Activated T-helper 1 cell treated with anti-CD3 and anti-CD28 coated beads, Interleukin-12 subunit alpha, Interleukin-12 subunit beta, Interleukin-2, Interleukin-4 antibody, amounts not matched to agents 30 ng/mL and 10 ng/mL and 1 ng/mL, durations not matched to agents 14 hours and 24 hours and 36 hours (primary cell): ENCODE measurements around the gene LRP8. TPM values are rescaled to one million over a fixed set of nuclear protein-coding genes. Genes with fewer than 3 reads are reported as not detected.
A peak's percentile ranks its signal among the peaks of the same experiment; 100 is the strongest.

Source experiments
- DNase-seq: peaks from one replicate; pipeline ENCODE4 v3.0.0; 2021; ENCODE audit warnings: low spot score
- H3K27ac Mint-ChIP-seq: one replicate; pipeline ENCODE4 v1.8.0; 2021; ENCODE audit warnings: mild to moderate bottlenecking, mixed read lengths
- H3K27me3 Mint-ChIP-seq: one replicate; pipeline ENCODE4 v1.8.0; 2022; ENCODE audit warnings: mild to moderate bottlenecking, moderate library complexity, mixed read lengths; ENCODE audit not compliant: insufficient read depth
- H3K36me3 Mint-ChIP-seq: one replicate; pipeline ENCODE4 v1.8.0; 2021; ENCODE audit warnings: low read depth, mixed read lengths
- H3K4me1 Mint-ChIP-seq: one replicate; pipeline ENCODE4 v1.8.0; 2021; ENCODE audit warnings: low read depth, mixed read lengths
- H3K4me3 Mint-ChIP-seq: one replicate; pipeline ENCODE4 v1.8.0; 2021; ENCODE audit warnings: mild to moderate bottlenecking, moderate library complexity, mixed read lengths
- H3K9me3 Mint-ChIP-seq: one replicate; pipeline ENCODE4 v1.8.0; 2021; ENCODE audit warnings: mixed read lengths
- intact Hi-C: fragments of 100-400 bp; cut with micrococcal nuclease; formaldehyde crosslinking; loops from one replicate; pipeline ENCODE4 v1.15.1; 2024
- total RNA-seq: library from RNA; stranded (reverse); gene quantifications from 2 replicates; pipeline ENCODE4 v1.2.3, GENCODE V29; 2022

Gene LRP8
- total RNA-seq, 1 donor from 2014 or later = 87.4 TPM

- H3K4me3 Mint-ChIP-seq = no peak overlapping the region
- H3K27me3 Mint-ChIP-seq = no peaks in the 10 kb centered on the region
- peaks cover 31% of the 10 kb centered on the region for H3K4me1 Mint-ChIP-seq
- no peak for DNase-seq
- peaks cover 13% of the 10 kb centered on the region for H3K36me3 Mint-ChIP-seq
- peak overlapping the region; percentile 12 for H3K27ac Mint-ChIP-seq
- no peaks in the 10 kb centered on the region for H3K9me3 Mint-ChIP-seq
- intact Hi-C loops = no loop called here
Observed at GRCh38 chr1:53311702-53312305, 16.1 kb downstream of the LRP8 start.

- no peak for DNase-seq
- intact Hi-C loops = no loop called here
- no peaks in the 10 kb centered on the region for H3K27me3 Mint-ChIP-seq
- H3K9me3 Mint-ChIP-seq = no peaks in the 10 kb centered on the region
- H3K4me3 Mint-ChIP-seq = no peak overlapping the region
- H3K27ac Mint-ChIP-seq = no peak overlapping the region
- peaks cover 13% of the 10 kb centered on the region for H3K36me3 Mint-ChIP-seq
- peaks cover 33% of the 10 kb centered on the region for H3K4me1 Mint-ChIP-seq
Observed at GRCh38 chr1:53310847-53311681, 16.8 kb downstream of the LRP8 start.

- intact Hi-C loops = no loop called here
Observed at GRCh38 chr1:53309802-53310201, 18.1 kb downstream of the LRP8 start.

GRCh38 chr1:53308506-53308905 lies 19.4 kb downstream of the LRP8 start:
- no peak overlapping the region for H3K27ac Mint-ChIP-seq
- H3K27me3 Mint-ChIP-seq = no peaks in the 10 kb centered on the region
- no peaks in the 10 kb centered on the region for H3K9me3 Mint-ChIP-seq
- DNase-seq = no peak
- peaks cover 25% of the 10 kb centered on the region for H3K4me1 Mint-ChIP-seq
- intact Hi-C loops = no loop called here
- peaks cover 10% of the 10 kb centered on the region for H3K36me3 Mint-ChIP-seq
- H3K4me3 Mint-ChIP-seq = no peak overlapping the region

More at GRCh38 chr1:53309802-53310201, 18.1 kb downstream of the LRP8 start:
- Mint-ChIP-seq H3K27ac (no peak overlapping the region), H3K4me1 (peaks cover 30% of the 10 kb centered on the region), H3K4me3 (no peak overlapping the region), H3K9me3 (no peaks in the 10 kb centered on the region), H3K27me3 (no peaks in the 10 kb centered on the region), H3K36me3 (peaks cover 13% of the 10 kb centered on the region)
- DNase-seq = no peak

GRCh38 chr1:53307037-53307436 lies 20.8 kb downstream of the LRP8 start:
- H3K9me3 Mint-ChIP-seq = no peaks in the 10 kb centered on the region
- H3K4me3 Mint-ChIP-seq = no peak overlapping the region
- intact Hi-C loops = no loop called here
- DNase-seq = no peak
- peaks cover 10% of the 10 kb centered on the region for H3K36me3 Mint-ChIP-seq
- peak overlapping the region; percentile 77 for H3K27ac Mint-ChIP-seq
- no peaks in the 10 kb centered on the region for H3K27me3 Mint-ChIP-seq
- H3K4me1 Mint-ChIP-seq = peaks cover 24% of the 10 kb centered on the region

GRCh38 chr1:53306168-53306567 lies 21.7 kb downstream of the LRP8 start:
- H3K4me1 Mint-ChIP-seq = peaks cover 18% of the 10 kb centered on the region
- H3K27ac Mint-ChIP-seq = peak overlapping the region; percentile 77
- H3K4me3 Mint-ChIP-seq = no peak overlapping the region
- no peaks in the 10 kb centered on the region for H3K27me3 Mint-ChIP-seq
- intact Hi-C loops = no loop called here
- H3K36me3 Mint-ChIP-seq = peaks cover 3% of the 10 kb centered on the region
- DNase-seq = no peak
- no peaks in the 10 kb centered on the region for H3K9me3 Mint-ChIP-seq

- H3K36me3 Mint-ChIP-seq = peaks cover 3% of the 10 kb centered on the region
- no peak overlapping the region for H3K27ac Mint-ChIP-seq
Observed at GRCh38 chr1:53305650-53306049, 22.2 kb downstream of the LRP8 start.

GRCh38 chr1:53304527-53304926 lies 23.3 kb downstream of the LRP8 start:
- Mint-ChIP-seq H3K9me3 (no peaks in the 10 kb centered on the region), H3K27ac (no peak overlapping the region), H3K27me3 (no peaks in the 10 kb centered on the region), H3K36me3 (peaks cover 6% of the 10 kb centered on the region), H3K4me3 (no peak overlapping the region), H3K4me1 (peaks cover 24% of the 10 kb centered on the region)
- DNase-seq = no peak
- intact Hi-C loops = no loop called here

More at GRCh38 chr1:53305650-53306049, 22.2 kb downstream of the LRP8 start:
- no peaks in the 10 kb centered on the region for H3K9me3 Mint-ChIP-seq
- intact Hi-C loops = no loop called here
- peaks cover 18% of the 10 kb centered on the region for H3K4me1 Mint-ChIP-seq
- DNase-seq = no peak
- no peaks in the 10 kb centered on the region for H3K27me3 Mint-ChIP-seq
- H3K4me3 Mint-ChIP-seq = no peak overlapping the region

GRCh38 chr1:53303726-53304515 lies 23.9 kb downstream of the LRP8 start:
- Mint-ChIP-seq H3K4me1 (peaks cover 24% of the 10 kb centered on the region), H3K9me3 (no peaks in the 10 kb centered on the region), H3K36me3 (peaks cover 6% of the 10 kb centered on the region)

GRCh38 chr1:53303243-53303642 lies 24.6 kb downstream of the LRP8 start:
- peaks cover 6% of the 10 kb centered on the region for H3K36me3 Mint-ChIP-seq
- no peak overlapping the region for H3K4me3 Mint-ChIP-seq
- H3K27ac Mint-ChIP-seq = no peak overlapping the region
- DNase-seq = no peak
- peaks cover 24% of the 10 kb centered on the region for H3K4me1 Mint-ChIP-seq
- intact Hi-C loops = no loop called here
- no peaks in the 10 kb centered on the region for H3K9me3 Mint-ChIP-seq
- H3K27me3 Mint-ChIP-seq = no peaks in the 10 kb centered on the region

More at GRCh38 chr1:53303726-53304515, 23.9 kb downstream of the LRP8 start:
- no peaks in the 10 kb centered on the region for H3K27me3 Mint-ChIP-seq
- no peak for DNase-seq
- intact Hi-C loops = no loop called here
- H3K27ac Mint-ChIP-seq = no peak overlapping the region
- H3K4me3 Mint-ChIP-seq = no peak overlapping the region

GRCh38 chr1:53299233-53299632 lies 28.6 kb downstream of the LRP8 start:
- peaks cover 20% of the 10 kb centered on the region for H3K4me1 Mint-ChIP-seq
- no peak for DNase-seq
- H3K9me3 Mint-ChIP-seq = no peaks in the 10 kb centered on the region
- peaks cover 5% of the 10 kb centered on the region for H3K36me3 Mint-ChIP-seq
- H3K27ac Mint-ChIP-seq = no peak overlapping the region
- intact Hi-C loops = no loop called here
- H3K4me3 Mint-ChIP-seq = no peak overlapping the region
- H3K27me3 Mint-ChIP-seq = no peaks in the 10 kb centered on the region

- no peak overlapping the region for H3K4me3 Mint-ChIP-seq
Observed at GRCh38 chr1:53298045-53298637, 29.7 kb downstream of the LRP8 start.

More at GRCh38 chr1:53298045-53298637, 29.7 kb downstream of the LRP8 start:
- intact Hi-C loops = no loop called here
- Mint-ChIP-seq H3K9me3 (no peaks in the 10 kb centered on the region), H3K27ac (peak overlapping the region; percentile 70), H3K4me1 (peaks cover 31% of the 10 kb centered on the region), H3K27me3 (no peaks in the 10 kb centered on the region), H3K36me3 (peaks cover 5% of the 10 kb centered on the region)
- no peak for DNase-seq
